HG02884 (cell line): ENCODE results near the gene ARHGAP21.
"Not testable (repeated sequence)": the region's sequence is repeated elsewhere in the genome, so short reads cannot be mapped to it uniquely, and the experiment has no call there.

Experiments used
- ATAC-seq: cut with Tn5 transposase; IDR thresholded peaks from one replicate; pipeline ENCODE4 v1.9.1; 2021; ENCODE audit warnings: mild to moderate bottlenecking, moderate library complexity; ENCODE audit not compliant: unreplicated experiment

The ARHGAP21 gene

GRCh38 chr10:24723788-24724380 is at the start of gene ARHGAP21:
ARHGAP21 (minus strand) TSS chr10:24723887; CDS start chr10:24721899, 1,988 bp downstream.
- peak; percentile 1 for ATAC-seq

DNA sequence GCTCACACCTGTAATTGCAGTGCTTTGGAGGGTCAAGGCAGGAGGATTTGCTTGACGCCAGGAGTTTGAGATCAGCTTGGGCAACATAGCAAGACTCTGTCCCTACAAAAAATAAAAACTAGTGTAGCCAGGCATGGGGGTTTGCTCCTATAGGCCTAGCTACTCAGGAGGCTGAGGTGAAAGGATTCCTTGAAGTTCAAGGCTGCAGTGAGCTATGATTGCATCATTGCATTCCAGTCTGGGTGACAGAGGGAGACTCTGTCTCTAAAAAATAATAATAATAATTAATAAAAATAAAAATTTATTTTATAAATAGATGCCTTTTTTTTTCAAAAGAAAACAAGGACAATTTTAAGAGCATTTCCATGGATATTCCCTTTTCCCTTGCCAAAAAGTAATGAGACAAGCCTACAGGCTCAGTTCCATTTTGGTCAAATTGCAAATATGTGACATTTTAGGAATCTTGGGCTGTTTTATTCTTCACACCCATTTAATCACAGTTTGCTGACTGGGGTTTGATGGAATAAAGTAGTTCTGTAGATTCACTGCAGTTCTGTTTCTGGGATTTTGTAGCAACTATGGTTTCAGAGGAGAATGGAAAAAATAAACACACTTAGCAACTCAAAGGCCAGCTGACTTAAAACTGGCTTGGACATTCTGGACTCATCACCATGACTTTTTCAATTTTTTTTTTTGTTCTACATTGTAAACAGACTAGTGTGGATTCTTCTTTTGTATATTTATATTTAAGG is 48.4 kb upstream of the ARHGAP21 start:
- no peak for ATAC-seq

DNA sequence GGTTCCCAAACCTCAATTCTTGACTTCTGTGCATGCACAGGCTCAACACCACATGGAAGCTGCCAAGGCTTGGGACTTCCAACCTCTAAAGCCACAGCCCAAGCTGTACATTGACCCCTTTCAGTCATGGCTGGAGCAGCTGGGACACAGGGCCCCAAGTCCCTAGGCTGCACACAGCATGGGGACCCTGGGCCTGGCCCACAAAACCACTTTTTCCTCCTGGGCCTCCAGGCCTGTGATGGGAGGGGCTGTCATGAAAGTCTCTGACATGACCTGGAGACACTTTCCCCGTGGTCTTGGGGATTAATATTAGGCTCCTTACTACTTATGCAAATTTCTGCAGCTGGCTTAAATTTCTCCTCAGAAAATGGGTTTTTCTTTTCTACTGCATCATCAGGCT is 41.3 kb upstream of the ARHGAP21 start:
- ATAC-seq = not testable (repeated sequence)

DNA sequence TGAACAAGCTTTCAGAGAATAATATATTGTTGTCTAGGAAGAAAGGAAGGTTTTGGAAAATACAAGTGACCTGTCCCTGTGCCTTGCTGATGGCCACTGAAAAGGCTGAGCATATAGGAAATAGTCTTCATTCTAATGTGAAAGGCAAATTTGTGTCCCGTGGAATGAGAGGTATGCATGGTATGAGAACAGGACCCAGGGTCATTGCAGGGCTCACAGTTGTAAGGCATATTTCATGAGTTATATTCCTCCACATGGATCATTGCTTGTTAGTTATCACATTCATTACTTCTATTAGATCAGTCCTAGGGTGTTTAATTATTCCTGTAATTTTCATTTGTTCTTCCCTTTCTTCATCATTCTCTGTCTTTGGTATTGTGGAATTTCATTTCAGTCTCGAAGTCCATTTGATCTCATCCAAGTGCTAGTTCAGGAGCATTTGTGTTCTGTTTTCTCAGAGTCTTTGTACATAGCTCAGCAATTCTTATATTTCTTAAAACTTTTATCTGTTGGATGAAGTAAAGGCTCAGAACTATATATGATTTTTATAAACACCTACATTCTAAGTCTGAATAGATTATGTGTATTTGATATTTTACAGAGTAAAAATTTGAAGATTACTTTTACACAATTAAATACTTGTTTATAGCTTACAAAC is 39.4 kb upstream of the ARHGAP21 start:
- ATAC-seq = no peak

- no peak for ATAC-seq
These were observed 38.7 kb upstream of the ARHGAP21 start for GRCh38 chr10:24762161-24762924.

DNA sequence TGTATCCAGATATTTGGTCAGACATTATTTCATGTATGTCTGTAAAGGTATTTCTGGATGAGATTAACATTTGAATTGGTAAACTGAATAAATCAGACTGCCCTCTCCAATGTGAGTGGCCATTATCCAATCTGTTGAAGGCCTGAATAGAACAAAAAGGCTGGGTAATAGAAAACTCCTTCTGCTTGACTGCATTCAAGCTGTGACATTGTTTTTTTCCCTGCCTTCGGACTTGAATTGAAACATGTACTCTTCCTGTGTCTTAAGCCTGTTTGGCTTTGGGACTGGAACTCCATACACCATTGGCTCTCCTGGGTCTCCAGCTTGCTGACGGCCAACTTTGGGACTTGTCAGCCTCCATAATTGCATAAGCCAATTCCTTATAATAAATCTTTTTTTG is 36.0 kb upstream of the ARHGAP21 start:
- ATAC-seq = no peak

GRCh38 chr10:24758254-24758653 is 34.6 kb upstream of the ARHGAP21 start:
- ATAC-seq = not testable (repeated sequence)

- no peak for ATAC-seq
These were observed 32.6 kb upstream of the ARHGAP21 start for GRCh38 chr10:24756283-24756682.

DNA sequence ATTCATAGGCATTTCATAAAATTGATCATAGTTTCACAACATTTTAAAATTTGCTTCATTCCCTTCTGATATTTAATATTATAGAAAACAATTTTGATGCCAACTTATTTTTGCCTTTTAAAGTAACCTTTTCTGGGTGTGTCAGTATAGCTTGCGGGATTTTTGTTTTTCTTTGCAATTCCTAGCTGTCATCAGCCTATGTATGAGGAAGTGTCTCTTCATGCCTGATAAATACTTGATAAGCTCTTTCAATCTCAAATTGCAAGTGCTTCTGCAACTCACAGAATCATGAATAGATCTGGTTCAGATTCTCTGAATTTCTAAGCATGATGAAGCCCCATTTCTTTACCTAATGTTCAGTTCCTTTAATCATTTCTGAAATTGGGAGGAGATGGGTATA is 28.0 kb upstream of the ARHGAP21 start:
- ATAC-seq = no peak

- ATAC-seq = no peak
These were observed 27.0 kb upstream of the ARHGAP21 start for GRCh38 chr10:24750695-24751094.

- no peak for ATAC-seq
These were observed 24.5 kb upstream of the ARHGAP21 start for GRCh38 chr10:24748214-24748613.

GRCh38 chr10:24744946-24745345 is 21.3 kb upstream of the ARHGAP21 start:
- ATAC-seq = no peak

DNA sequence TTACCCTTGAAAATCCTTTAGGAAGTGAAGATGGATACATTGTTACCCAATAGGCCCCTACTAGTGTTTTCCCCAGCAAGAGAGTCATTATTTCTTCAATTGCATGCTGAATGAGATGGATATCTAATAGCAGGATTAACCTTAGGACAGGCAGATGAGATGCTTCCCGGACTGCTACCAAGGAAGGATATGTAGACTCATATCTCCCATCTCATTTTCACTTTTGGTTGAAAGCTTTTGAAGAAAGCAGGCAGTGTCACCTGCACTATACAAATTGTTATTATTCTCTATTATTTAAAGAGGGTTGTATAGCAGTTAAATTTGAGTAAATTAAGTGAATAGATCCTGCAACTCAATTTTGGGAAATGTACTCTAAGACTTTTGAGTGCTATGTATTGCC is 17.0 kb upstream of the ARHGAP21 start:
- no peak for ATAC-seq

DNA sequence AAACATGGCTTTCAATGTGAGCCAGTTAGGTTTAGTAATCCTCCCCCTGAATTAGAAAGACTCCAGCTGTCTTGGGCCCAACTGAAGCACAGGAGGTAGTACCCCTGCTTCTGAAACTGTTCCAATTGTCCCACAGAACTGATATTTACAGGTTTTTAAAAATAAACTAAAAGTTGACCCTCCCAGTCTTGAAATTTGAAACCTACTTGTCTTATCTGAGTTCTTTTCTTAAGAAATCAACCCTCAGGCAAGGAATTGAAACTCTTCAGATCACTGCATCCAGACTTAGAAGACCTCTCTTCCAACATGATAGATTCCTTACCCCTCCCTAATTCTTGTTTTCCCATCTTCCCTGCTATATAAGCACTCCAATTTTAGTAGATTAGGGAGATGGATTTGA is 13.3 kb upstream of the ARHGAP21 start:
- no peak for ATAC-seq

- no peak for ATAC-seq
These were observed 8.3 kb upstream of the ARHGAP21 start for GRCh38 chr10:24731942-24732341.

DNA sequence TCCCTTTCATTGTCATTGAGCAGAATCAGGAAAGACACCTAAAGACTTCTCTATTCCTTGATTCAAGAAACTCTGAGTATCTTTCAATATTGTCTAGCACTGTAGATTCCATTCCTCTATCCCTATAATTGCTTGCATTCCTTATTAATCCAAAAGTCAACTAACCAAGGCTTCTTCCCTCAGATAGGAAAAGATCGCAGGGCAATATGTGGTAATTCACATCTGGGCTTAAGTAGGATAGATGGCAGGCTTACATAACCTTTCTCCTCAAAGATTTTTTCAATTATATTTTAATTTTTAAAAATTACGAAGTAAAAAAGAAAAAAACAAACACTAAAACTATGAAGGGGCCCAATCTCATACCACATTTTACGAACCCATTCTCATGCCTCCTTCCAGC is 7.1 kb upstream of the ARHGAP21 start:
- ATAC-seq = no peak

- ATAC-seq = no peak
These were observed 4.1 kb upstream of the ARHGAP21 start for GRCh38 chr10:24727786-24728185.

DNA sequence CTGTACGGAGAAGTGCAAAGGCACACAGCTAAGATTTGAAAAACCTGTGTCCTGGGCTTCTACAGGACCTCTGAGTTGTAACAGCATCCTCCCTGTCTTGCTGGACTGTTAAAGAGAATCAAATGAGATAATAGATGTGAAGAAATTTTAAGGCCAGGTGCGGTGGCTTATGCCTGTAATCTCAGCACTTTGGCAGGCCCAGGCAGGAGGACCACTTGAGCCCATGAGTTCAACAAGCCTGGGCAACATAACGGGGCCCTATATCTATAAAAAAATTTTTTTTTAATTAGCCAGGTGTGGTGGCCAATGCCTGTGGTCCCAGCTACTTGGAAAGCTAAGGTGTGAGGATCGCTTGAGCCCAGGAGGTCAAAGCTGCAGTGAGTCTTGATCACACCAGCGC is 2.9 kb upstream of the ARHGAP21 start:
- no peak for ATAC-seq

DNA sequence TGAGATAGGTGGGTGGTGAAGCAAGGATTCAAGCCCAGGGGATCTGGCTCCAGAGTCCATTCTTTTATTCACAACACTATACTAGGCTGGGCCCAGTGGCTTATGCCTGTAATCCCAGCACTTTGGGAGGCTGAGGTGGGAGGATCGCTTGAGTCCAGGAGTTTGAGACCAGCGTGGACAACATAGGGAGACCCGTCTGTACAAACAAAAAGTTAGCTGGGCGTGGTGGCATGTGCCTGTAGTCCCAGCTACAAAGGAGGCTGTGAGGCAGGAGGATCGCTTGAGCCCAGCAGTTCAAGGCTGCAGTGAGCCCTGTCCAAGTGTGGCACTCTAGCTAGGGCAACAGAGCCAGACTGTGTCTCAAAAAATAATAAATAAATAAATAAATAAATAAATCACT is 2.3 kb upstream of the ARHGAP21 start:
- not testable (repeated sequence) for ATAC-seq

GRCh38 chr10:24724381-24725228 is 918 bp upstream of the ARHGAP21 start:
- peak; percentile 77 for ATAC-seq
